Prostate gland (tissue), 2 donors: ENCODE results near the gene SKA2. TPM values are rescaled to one million over a fixed set of nuclear protein-coding genes. Genes with fewer than 3 reads are reported as not detected.
A peak's percentile ranks its signal among the peaks of the same experiment; 100 is the strongest.

Source experiments
- DNase-seq: peaks from one replicate; pipeline ENCODE4 v3.0.0-alpha.2; 2019; ENCODE audit warnings: low spot score
- H3K27ac ChIP-seq, 2 donors: fragments of 200-600 bp; sonication (generic); 2 replicates each; pipeline ENCODE4 v1.5.1; 2017 to 2019
- H3K27me3 ChIP-seq: fragments of 200-600 bp; sonication (generic); replicated peaks from 2 replicates; pipeline ENCODE4 v1.5.1; 2019; ENCODE audit not compliant: insufficient read depth
- H3K36me3 ChIP-seq, 2 donors: fragments of 200-600 bp; sonication (generic); 1 replicate in 1 of 2; 2 replicates in 1 of 2; pipeline versions ENCODE4 v1.5.1 to v1.8.1; 2017 to 2019
- H3K4me1 ChIP-seq: fragments of 200-600 bp; sonication (generic); replicated peaks from 2 replicates; pipeline ENCODE4 v1.5.1; 2019
- H3K4me3 ChIP-seq, 2 donors: fragments of 200-600 bp; sonication (generic); 2 replicates each; pipeline ENCODE4 v1.5.1; 2017 to 2019
- H3K9me3 ChIP-seq: fragments of 200-600 bp; sonication (generic); 2 replicates; pipeline ENCODE4 v1.5.1; 2017
- POLR2A ChIP-seq: fragments of 450-650 bp; IDR thresholded peaks from one replicate; pipeline ENCODE4 v1.6.1; 2016; ENCODE audit warnings: antibody characterized with exemption, mild to moderate bottlenecking
- POLR2AphosphoS5 ChIP-seq: sonication (generic); formaldehyde crosslinking; IDR thresholded peaks from one replicate; pipeline ENCODE4 v1.6.1; 2017; ENCODE audit warnings: antibody characterized with exemption
- WGBS: methylation state at CpG from one replicate; pipeline ENCODE4 v1.1.5; 2018; 5-methylcytosine and 5-hydroxymethylcytosine counted together
- intact Hi-C: fragments of 100-400 bp; cut with DNase I; formaldehyde crosslinking; loops from one replicate; pipeline ENCODE4 v1.14.2; 2022
- total RNA-seq, 2 donors: library from RNA; depleted of rRNA; stranded (reverse); fragments of >200 nt; gene quantifications; one replicate each; pipeline ENCODE4 v1.1.0, GENCODE V29; 2016
- TF ChIP-seq, protein P1 (sequence below), 4 experiments: fragments of 200-600 bp in 2 of 4; fragments of 450-650 bp in 2 of 4; sonication (generic) in 2 of 4; IDR thresholded peaks; 1 replicate in 3 of 4; 2 replicates in 1 of 4; pipeline ENCODE4 v1.5.1; 2016 to 2019; ENCODE audit warnings: antibody characterized with exemption in 4 of 4, mild to moderate bottlenecking in 2 of 4, moderate library complexity in 2 of 4

Gene SKA2
- total RNA-seq, 2 donors from 2014 or later = 24.5 to 55.0 TPM

DNA sequence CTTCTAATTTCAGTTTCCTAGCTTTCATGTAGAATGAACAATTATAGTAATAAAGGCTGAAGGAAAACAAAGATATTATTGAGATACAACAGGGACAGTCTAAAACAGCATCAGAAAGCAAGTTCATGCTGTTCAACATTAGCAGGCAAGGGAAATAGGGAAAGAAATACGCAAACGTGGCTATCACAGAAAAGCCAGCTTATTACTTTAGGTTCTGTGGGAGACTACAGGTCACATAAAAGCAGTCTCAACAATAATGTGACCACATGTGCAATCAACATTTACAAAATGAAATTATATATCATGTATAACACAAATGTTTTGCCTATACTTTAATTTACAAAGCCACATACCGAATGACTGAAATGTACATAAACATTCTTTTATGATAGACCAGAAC is 43.4 kb downstream of the SKA2 start:
- Histone ChIP-seq H3K27me3 (no peaks in the 10 kb centered on the region), H3K9me3 (no peaks in the 10 kb centered on the region), H3K36me3 (no peaks in the 10 kb centered on the region), H3K4me1 (peaks cover 2% of the 10 kb centered on the region), H3K27ac (no peak overlapping the region), H3K4me3 (no peak overlapping the region)
- intact Hi-C loops = no loop called here
- no peak for DNase-seq
- WGBS = 88% methylated on average over 3 of the region's 3 CpGs
- TF ChIP-seq POLR2A = no peak
- TF ChIP-seq, protein P1, sequence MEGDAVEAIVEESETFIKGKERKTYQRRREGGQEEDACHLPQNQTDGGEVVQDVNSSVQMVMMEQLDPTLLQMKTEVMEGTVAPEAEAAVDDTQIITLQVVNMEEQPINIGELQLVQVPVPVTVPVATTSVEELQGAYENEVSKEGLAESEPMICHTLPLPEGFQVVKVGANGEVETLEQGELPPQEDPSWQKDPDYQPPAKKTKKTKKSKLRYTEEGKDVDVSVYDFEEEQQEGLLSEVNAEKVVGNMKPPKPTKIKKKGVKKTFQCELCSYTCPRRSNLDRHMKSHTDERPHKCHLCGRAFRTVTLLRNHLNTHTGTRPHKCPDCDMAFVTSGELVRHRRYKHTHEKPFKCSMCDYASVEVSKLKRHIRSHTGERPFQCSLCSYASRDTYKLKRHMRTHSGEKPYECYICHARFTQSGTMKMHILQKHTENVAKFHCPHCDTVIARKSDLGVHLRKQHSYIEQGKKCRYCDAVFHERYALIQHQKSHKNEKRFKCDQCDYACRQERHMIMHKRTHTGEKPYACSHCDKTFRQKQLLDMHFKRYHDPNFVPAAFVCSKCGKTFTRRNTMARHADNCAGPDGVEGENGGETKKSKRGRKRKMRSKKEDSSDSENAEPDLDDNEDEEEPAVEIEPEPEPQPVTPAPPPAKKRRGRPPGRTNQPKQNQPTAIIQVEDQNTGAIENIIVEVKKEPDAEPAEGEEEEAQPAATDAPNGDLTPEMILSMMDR (IDR thresholded peaks at IDR 0.05) = no peak
- TF ChIP-seq POLR2AphosphoS5 = no peak

DNA sequence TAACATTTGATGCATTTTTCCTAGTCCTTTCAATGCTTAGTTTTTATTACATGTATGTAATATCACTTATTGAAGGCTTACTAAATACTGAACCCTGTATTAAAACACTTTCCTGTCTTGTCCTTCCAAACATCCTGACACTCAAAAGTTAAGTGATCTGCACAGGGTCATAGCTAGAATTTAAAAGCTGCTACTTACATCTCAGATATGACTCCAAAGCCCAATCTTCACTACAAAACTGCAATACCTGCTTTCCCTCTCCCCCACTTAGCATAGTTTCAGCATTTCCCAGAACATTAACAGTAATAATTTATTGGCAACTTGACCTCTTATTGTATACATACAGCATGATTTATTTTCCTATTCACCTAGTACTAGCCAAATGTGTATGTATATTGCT is 44.0 kb downstream of the SKA2 start:
- DNase-seq = no peak
- intact Hi-C loops = no loop called here
- Histone ChIP-seq H3K4me1 (peaks cover 2% of the 10 kb centered on the region), H3K4me3 (no peak overlapping the region), H3K36me3 (no peaks in the 10 kb centered on the region), H3K27ac (no peak overlapping the region), H3K9me3 (no peaks in the 10 kb centered on the region), H3K27me3 (no peaks in the 10 kb centered on the region)
- TF ChIP-seq, protein P1 (IDR thresholded peaks at IDR 0.05) = no peak
- TF ChIP-seq POLR2AphosphoS5 (no peak), POLR2A (no peak)

DNA sequence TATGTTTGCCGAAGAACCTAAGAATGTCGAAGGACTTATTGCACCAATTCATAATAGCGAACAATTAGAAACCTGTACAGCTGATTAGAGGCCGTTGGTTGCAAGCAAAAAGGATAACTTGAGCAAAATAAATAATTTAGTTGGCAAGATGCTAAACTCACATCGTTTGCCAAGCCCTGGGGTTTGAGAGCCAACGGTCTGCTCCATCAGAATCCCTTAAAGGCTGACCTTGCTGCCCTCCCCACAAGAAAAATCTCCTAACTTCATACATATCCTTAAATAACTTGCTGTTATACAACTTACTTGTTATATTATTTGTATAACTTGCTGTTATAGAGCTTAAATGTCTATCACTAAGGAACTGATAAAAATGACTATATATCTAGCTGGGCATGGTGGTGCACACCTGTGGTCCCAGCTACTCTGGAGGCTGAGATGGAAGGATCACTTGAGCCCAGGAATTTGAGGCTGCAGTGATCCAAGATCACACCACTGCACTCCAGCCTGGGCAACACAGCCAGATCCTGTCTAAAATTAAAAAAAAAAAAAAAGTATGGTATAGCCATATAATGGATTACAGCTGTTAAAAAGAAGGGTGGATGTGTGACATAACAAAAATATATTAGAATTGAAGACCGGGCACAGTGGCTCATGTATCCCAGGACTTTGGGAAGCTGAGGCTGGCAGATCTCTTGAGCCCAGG is 46.4 kb downstream of the SKA2 start:
- H3K9me3 ChIP-seq = no peaks in the 10 kb centered on the region
- 87% methylated on average over 7 of the region's 7 CpGs for WGBS
- peaks cover 2% of the 10 kb centered on the region for H3K4me1 ChIP-seq
- TF ChIP-seq POLR2AphosphoS5 (no peak), POLR2A (no peak)
- TF ChIP-seq, protein P1 (IDR thresholded peaks at IDR 0.05) = no peak
- no peak for DNase-seq
- no peak overlapping the region for H3K27ac ChIP-seq
- no peaks in the 10 kb centered on the region for H3K36me3 ChIP-seq
- no peaks in the 10 kb centered on the region for H3K27me3 ChIP-seq
- H3K4me3 ChIP-seq = no peak overlapping the region
- intact Hi-C loops = loop anchor here (5.0 kb wide), 1 partner anchor 49 kb away; the partner anchor contains the start of genes PRR11 and SKA2

DNA sequence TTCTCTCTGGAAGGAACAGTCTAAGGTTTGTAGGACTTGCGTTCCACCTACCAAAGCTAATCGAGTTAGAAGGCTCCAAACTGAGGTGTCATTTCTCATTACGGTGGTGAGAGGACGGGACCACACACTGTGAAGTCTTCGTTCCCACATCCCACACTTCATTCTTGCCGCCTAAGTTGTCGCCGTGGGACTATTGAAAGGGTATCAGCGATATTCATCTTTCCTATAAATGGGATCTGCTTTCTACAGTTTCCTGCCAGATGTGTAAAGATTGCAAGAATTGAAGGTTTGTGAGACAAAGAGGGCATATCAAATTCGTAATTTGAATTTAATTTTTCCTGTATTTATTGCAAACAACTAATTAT is 47.7 kb downstream of the SKA2 start:
- no peak for DNase-seq
- intact Hi-C loops = loop anchor here (5.0 kb wide), 1 partner anchor 50 kb away; the partner anchor contains the start of genes PRR11 and SKA2
- under 1% methylated on average over 10 of the region's 10 CpGs for WGBS

More for the DNA sequence above, 47.7 kb downstream of the SKA2 start:
- no peaks in the 10 kb centered on the region for H3K36me3 ChIP-seq
- no peaks in the 10 kb centered on the region for H3K27me3 ChIP-seq
- peak overlapping the region; percentile 87 to 89 for H3K4me3 ChIP-seq
- H3K9me3 ChIP-seq = no peaks in the 10 kb centered on the region
- no peak for TF ChIP-seq POLR2A
- no peak for TF ChIP-seq POLR2AphosphoS5
- TF ChIP-seq, protein P1 (IDR thresholded peaks at IDR 0.05) = no peak
- peak overlapping the region; percentile 91 for H3K27ac ChIP-seq
- peaks cover 2% of the 10 kb centered on the region for H3K4me1 ChIP-seq
